ENCODE results near the gene ALDH2. TPM values are rescaled to one million over a fixed set of nuclear protein-coding genes. Genes with fewer than 3 reads are reported as not detected.

ALDH2 gene
- total and polyA plus RNA-seq, 2 of the 8 experiments (the other 6 are each of a cell fraction or from before 2014, with no cell fraction given), result 25.4 to 43.8 TPM

DNA sequence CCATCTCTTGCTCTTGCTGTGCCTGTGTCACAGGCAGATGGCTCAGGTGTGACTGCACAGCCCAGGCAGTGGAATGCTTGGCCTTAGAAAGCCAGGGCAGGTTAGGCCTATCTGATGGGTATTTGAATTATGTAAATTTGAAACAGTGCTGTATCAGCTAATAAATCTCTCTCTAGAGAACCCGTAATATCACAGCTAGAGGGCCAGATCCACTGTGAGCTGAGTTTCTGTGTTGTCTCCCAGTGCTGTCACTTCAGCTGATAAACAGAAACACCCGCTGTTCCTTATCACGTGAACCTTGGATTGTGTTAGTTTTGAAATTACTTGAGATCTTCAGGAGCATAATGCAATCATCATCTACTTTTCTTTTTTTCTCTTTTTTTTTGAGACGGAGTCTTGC, 21.5 kb upstream of the ALDH2 start (continued):
- no peak for TF ChIP-seq CHD7 (IDR thresholded peaks at IDR 0.05; ENCODE audit: insufficient replicate concordance, low read length)
